GM12878 (cell line): ENCODE results near the gene RNF34. TPM values are rescaled to one million over a fixed set of nuclear protein-coding genes. Genes with fewer than 3 reads are reported as not detected.

ENCODE experiments used
- ATAC-seq: fragments of 200-7000 bp; cut with Tn5 transposase; 3 replicates; pipeline ENCODE4 v1.9.1; 2020; ENCODE audit warnings: mild to moderate bottlenecking, moderate library complexity
- BruUV-seq: library from RNA; stranded (reverse); fragments of 400-500 nt; replicated peaks from 2 replicates; lab custom pipeline; 2021; lab: Mats Ljungman, UMichigan
- CTCF ChIA-PET: fragments of 300-600 bp; sonication (Branson Sonifier 250); formaldehyde crosslinking; extraction: SDS; loops from one replicate; lab custom pipeline; 2021; ENCODE audit warnings: inconsistent platforms; lab: Yijun Ruan, JAX
- POLR2A ChIA-PET: fragments of 350-600 bp; formaldehyde crosslinking; extraction: SDS; loops from one replicate; lab custom pipeline; 2021; ENCODE audit warnings: inconsistent platforms; lab: Charles Lee
- RAD21 ChIA-PET: fragments of 300-600 bp; sonication (Branson Sonifier 250); formaldehyde crosslinking; loops from one replicate; lab custom pipeline; 2023; ENCODE audit warnings: antibody characterized with exemption; ENCODE audit not compliant: unreplicated experiment; lab: Charles Lee
- SMC1A ChIA-PET: fragments of 300-600 bp; sonication (Branson Sonifier 250); formaldehyde crosslinking; loops from one replicate; lab custom pipeline; 2023; ENCODE audit not compliant: unreplicated experiment, uncharacterized antibody; lab: Charles Lee
- DNase-seq: peaks from one replicate; pipeline ENCODE4 v3.0.0-alpha.2; 2011; ENCODE audit warnings: low read depth, low spot score
- FAIRE-seq: peaks from 3 replicates; lab custom pipeline; 2011; peaks lifted over from hg19 to GRCh38; lab: Jason Lieb, UNC
- H2AFZ ChIP-seq: 2 replicates; pipeline ENCODE4 v1.6.0; 2011; ENCODE audit warnings: low read depth, low read length, control low read depth; ENCODE audit not compliant: control insufficient read depth
- H3K27ac ChIP-seq: 2 replicates; pipeline ENCODE4 v1.5.1; 2011; ENCODE audit warnings: control low read depth; ENCODE audit not compliant: control insufficient read depth, insufficient read depth
- H3K27me3 ChIP-seq, 2 experiments: replicated peaks in 1 of 2; 2 replicates each; pipeline versions ENCODE4 v1.6.0 to v1.6.1; 2011; ENCODE audit warnings: low read length in 1 of 2; ENCODE audit not compliant: control insufficient read depth in 2 of 2, insufficient read depth in 2 of 2
- H3K36me3 ChIP-seq, 2 experiments: 2 replicates each; pipeline ENCODE4 v1.5.1; 2011; ENCODE audit warnings: low read length in 1 of 2; ENCODE audit not compliant: control insufficient read depth in 2 of 2, insufficient read depth in 2 of 2
- H3K4me1 ChIP-seq: 2 replicates; pipeline ENCODE4 v1.6.1; 2011; ENCODE audit warnings: mild to moderate bottlenecking, low read length, moderate library complexity, mixed read lengths; ENCODE audit not compliant: control insufficient read depth, insufficient read depth
- H3K4me2 ChIP-seq: 2 replicates; pipeline ENCODE4 v1.6.0; 2011; ENCODE audit warnings: control low read depth; ENCODE audit not compliant: control insufficient read depth, insufficient read depth
- H3K4me3 ChIP-seq: fragments of 200-600 bp; sonication (generic); 2 replicates; pipeline ENCODE4 v1.5.1; 2016
- H3K79me2 ChIP-seq: 2 replicates; pipeline ENCODE4 v1.6.0; 2011; ENCODE audit warnings: low read length; ENCODE audit not compliant: control insufficient read depth, insufficient read depth
- H3K9ac ChIP-seq: 2 replicates; pipeline ENCODE4 v1.8.0; 2011; ENCODE audit warnings: low read length, control low read depth, mixed read lengths; ENCODE audit not compliant: control insufficient read depth, insufficient read depth
- H3K9me3 ChIP-seq: replicated peaks from 3 replicates; pipeline ENCODE4 v1.5.1; 2011; ENCODE audit warnings: mild to moderate bottlenecking, low read length; ENCODE audit not compliant: control insufficient read depth, insufficient read depth
- H4K20me1 ChIP-seq: 2 replicates; pipeline ENCODE4 v1.6.0; 2011; ENCODE audit not compliant: control insufficient read depth, insufficient read depth
- CBFB ChIP-seq: IDR thresholded peaks from 2 replicates; pipeline ENCODE4 v1.6.1; 2016; ENCODE audit warnings: antibody characterized with exemption, low read depth
- CHD4 ChIP-seq: fragments of 200-600 bp; sonication (generic); IDR thresholded peaks from 2 replicates; pipeline ENCODE4 v1.6.1; 2016; ENCODE audit warnings: mild to moderate bottlenecking
- GATAD2B ChIP-seq: fragments of 450-650 bp; conservative IDR thresholded peaks from 2 replicates; pipeline ENCODE4 v1.6.1; 2017; ENCODE audit warnings: low read depth, mild to moderate bottlenecking, moderate library complexity
- TAF1 ChIP-seq: IDR thresholded peaks from 2 replicates; pipeline ENCODE4 v1.6.1; 2011; ENCODE audit warnings: mild to moderate bottlenecking, low read depth, low read length, borderline replicate concordance
- TBL1XR1 ChIP-seq: IDR thresholded peaks from 2 replicates; pipeline ENCODE4 v1.6.1; 2012; ENCODE audit warnings: low read depth, low read length, improper control_type of control experiment
- WRNIP1 ChIP-seq: IDR thresholded peaks from 2 replicates; pipeline ENCODE4 v1.6.1; 2011; ENCODE audit warnings: low read depth, low read length, improper control_type of control experiment, borderline replicate concordance
- WGBS: methylation state at CpG from one replicate; pipeline ENCODE4 v1.1.6; 2016; ENCODE audit warnings: low lambda C conversion rate; ENCODE audit not compliant: insufficient replicate concordance, insufficient coverage; ENCODE audit errors: missing lambda C conversion rate; 5-methylcytosine and 5-hydroxymethylcytosine counted together
- in situ Hi-C: fragments of 300-500 bp; cut with MboI; formaldehyde crosslinking; loops from 9 replicates; pipeline ENCODE4 v1.14.3; 2018; ENCODE audit warnings: mixed read lengths
- intact Hi-C: fragments of 100-400 bp; cut with micrococcal nuclease; formaldehyde crosslinking; loops from one replicate; pipeline ENCODE4 v1.14.2; 2022; ENCODE audit not compliant: unreplicated experiment
- polyA plus RNA-seq, 11 experiments: library from polyadenylated mRNA; depleted of rRNA in 4 of 11; unstranded in 6 of 11; stranded (reverse) in 5 of 11; fragments of >200 nt; fragmentation: Nextera tagmentation in 4 of 11; fragmentation: Illumina TruSeq in 1 of 11; extraction: Ambion mirVana in 4 of 11; extraction: Trizol in 1 of 11; gene quantifications; 1 replicate in 1 of 11; 2 replicates in 10 of 11; pipeline versions ENCODE4 v1.2.1 to v1.2.3, GENCODE V29; 2011 to 2016; ENCODE audit warnings: inconsistent platforms in 2 of 11, missing spikeins in 2 of 11, low read depth in 1 of 11
- total RNA-seq, 4 experiments: library from RNA; depleted of rRNA in 3 of 4; stranded (reverse); fragments of >200 nt in 3 of 4; fragmentation: Illumina TruSeq in 1 of 4; extraction: Trizol in 1 of 4; gene quantifications; 2 replicates each; pipeline versions ENCODE4 v1.2.1 to v1.2.3, GENCODE V29; 2013 to 2021
- TF ChIP-seq, protein P1 (sequence below): fragments of 450-650 bp; IDR thresholded peaks from 2 replicates; pipeline ENCODE4 v1.6.1; 2017; ENCODE audit warnings: low read depth, mild to moderate bottlenecking, moderate library complexity

Gene RNF34
- total and polyA plus RNA-seq, 10 of the 15 experiments (the other 5 are each of a cell fraction or from before 2014, with no cell fraction given), result 63.6 to 199 (median 115) TPM

DNA sequence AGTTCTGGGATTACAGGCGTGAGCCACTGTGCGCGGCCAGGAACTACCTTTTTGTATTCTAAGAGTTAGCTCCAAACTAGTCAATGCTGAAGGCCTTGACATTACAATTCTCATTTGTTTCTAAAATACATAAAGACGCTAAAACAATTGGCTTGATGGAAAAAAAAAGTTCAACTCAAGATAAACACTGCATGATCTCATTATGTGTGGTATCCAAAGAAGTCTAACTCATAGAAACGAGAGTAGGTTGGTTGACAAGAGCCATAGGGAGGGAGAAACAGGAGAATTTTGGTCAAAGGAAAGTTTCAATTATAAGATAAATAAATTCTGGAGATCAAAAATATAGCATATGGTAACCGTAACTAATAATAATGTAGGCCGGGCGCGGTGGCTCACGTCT is 20.0 kb upstream of the RNF34 start:
- in situ Hi-C loops, result no loop called here
- no peak overlapping the region for H3K4me2 ChIP-seq
- WGBS, result 83% methylated on average over 10 of the region's 10 CpGs
- H4K20me1 ChIP-seq, result no peaks in the 10 kb centered on the region
- FAIRE-seq (no peak), DNase-seq (no peak), ATAC-seq (no peak)
- POLR2A ChIA-PET, result interaction anchor here (0.7 kb wide), 1 partner anchor 10 kb away, joined by 6 read pairs; no protein-coding TSS in a partner anchor
- SMC1A ChIA-PET, result no interaction called here
- no peaks in the 10 kb centered on the region for H3K36me3 ChIP-seq
- BruUV-seq, result no TSS peak
- no peak overlapping the region for H3K9ac ChIP-seq
- TF ChIP-seq, protein P1, sequence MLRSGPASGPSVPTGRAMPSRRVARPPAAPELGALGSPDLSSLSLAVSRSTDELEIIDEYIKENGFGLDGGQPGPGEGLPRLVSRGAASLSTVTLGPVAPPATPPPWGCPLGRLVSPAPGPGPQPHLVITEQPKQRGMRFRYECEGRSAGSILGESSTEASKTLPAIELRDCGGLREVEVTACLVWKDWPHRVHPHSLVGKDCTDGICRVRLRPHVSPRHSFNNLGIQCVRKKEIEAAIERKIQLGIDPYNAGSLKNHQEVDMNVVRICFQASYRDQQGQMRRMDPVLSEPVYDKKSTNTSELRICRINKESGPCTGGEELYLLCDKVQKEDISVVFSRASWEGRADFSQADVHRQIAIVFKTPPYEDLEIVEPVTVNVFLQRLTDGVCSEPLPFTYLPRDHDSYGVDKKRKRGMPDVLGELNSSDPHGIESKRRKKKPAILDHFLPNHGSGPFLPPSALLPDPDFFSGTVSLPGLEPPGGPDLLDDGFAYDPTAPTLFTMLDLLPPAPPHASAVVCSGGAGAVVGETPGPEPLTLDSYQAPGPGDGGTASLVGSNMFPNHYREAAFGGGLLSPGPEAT, result no peak
- no peak for TF ChIP-seq CBFB
- no peak for TF ChIP-seq TBL1XR1
- no peak for TF ChIP-seq TAF1
- TF ChIP-seq CHD4, result no peak
- no peak for TF ChIP-seq WRNIP1
- no peak for TF ChIP-seq GATAD2B
- no peak overlapping the region for H2AFZ ChIP-seq
- no peaks in the 10 kb centered on the region for H3K9me3 ChIP-seq
- H3K4me3 ChIP-seq, result no peak overlapping the region
- H3K27me3 ChIP-seq, result no peaks in the 10 kb centered on the region
- intact Hi-C loops, result no loop called here
- H3K27ac ChIP-seq, result no peak overlapping the region
- RAD21 ChIA-PET, result no interaction called here
- CTCF ChIA-PET, result interaction anchor here (0.6 kb wide), 2 partner anchors 373 to 635 kb away, joined by 3 to 4 read pairs; no protein-coding TSS in a partner anchor
- no peaks in the 10 kb centered on the region for H3K4me1 ChIP-seq
- H3K79me2 ChIP-seq, result no peaks in the 10 kb centered on the region
